Measurements from ENCODE around the gene MT1H.
A peak's percentile ranks its signal among the peaks of the same experiment; 100 is the strongest.
"Not testable (repeated sequence)": the region's sequence is repeated elsewhere in the genome, so short reads cannot be mapped to it uniquely, and the experiment has no call there.

Gene MT1H

GRCh38 chr16:56665286-56666261 is 4.0 kb upstream of the MT1H start:
- DNase-seq (ENCODE audit: low read depth): not testable (repeated sequence)

GRCh38 chr16:56667581-56668571 is 1.7 kb upstream of the MT1H start, which contains the start of gene MT1G:
TSS of gene MT1G (minus strand) at chr16:56668065. CDS start at chr16:56667993, 72 bp downstream.
- no peak for DNase-seq (ENCODE audit: low read depth)

- no peak for DNase-seq (ENCODE audit: low read depth)
Observed at GRCh38 chr16:56669840-56670619, 416 bp downstream of the MT1H start.

- DNase-seq (ENCODE audit: low read depth): no peak
Observed at GRCh38 chr16:56670620-56670934, 963 bp downstream of the MT1H start.

- not testable (repeated sequence) for DNase-seq (ENCODE audit: low read depth)
Observed at GRCh38 chr16:56671691-56672090, 2.1 kb downstream of the MT1H start.

GRCh38 chr16:56672171-56672570 is 2.6 kb downstream of the MT1H start:
- not testable (repeated sequence) for DNase-seq (ENCODE audit: low read depth)

GRCh38 chr16:56672761-56673536 is 3.3 kb downstream of the MT1H start:
- DNase-seq (ENCODE audit: low read depth): no peak

GRCh38 chr16:56673921-56674320 is 4.3 kb downstream of the MT1H start:
- no peak for DNase-seq (ENCODE audit: low read depth)

GRCh38 chr16:56674570-56674969 is 5.0 kb downstream of the MT1H start:
- not testable (repeated sequence) for DNase-seq (ENCODE audit: low read depth)

- peak; percentile 37 for DNase-seq (ENCODE audit: low read depth)
Observed at GRCh38 chr16:56675685-56676210, 6.1 kb downstream of the MT1H start.

GRCh38 chr16:56677474-56677873 is 7.9 kb downstream of the MT1H start:
- no peak for DNase-seq (ENCODE audit: low read depth)

- no peak for DNase-seq (ENCODE audit: low read depth)
Observed at GRCh38 chr16:56679078-56679730, 9.6 kb downstream of the MT1H start.

- DNase-seq (ENCODE audit: low read depth): no peak
Observed at GRCh38 chr16:56679818-56680217, 10.2 kb downstream of the MT1H start.

- peak; percentile 79 for DNase-seq (ENCODE audit: low read depth)
Observed at GRCh38 chr16:56681939-56682702, 12.5 kb downstream of the MT1H start, which contains the start of gene MT1X. TSS of gene MT1X (plus strand) at chr16:56682470. CDS start at chr16:56682541, 71 bp downstream.

- no peak for DNase-seq (ENCODE audit: low read depth)
Observed at GRCh38 chr16:56682703-56683397, 13.2 kb downstream of the MT1H start.

- DNase-seq (ENCODE audit: low read depth): no peak
Observed at GRCh38 chr16:56683424-56684172, 14.0 kb downstream of the MT1H start.

- DNase-seq (ENCODE audit: low read depth): no peak
Observed at GRCh38 chr16:56684256-56684925, 14.8 kb downstream of the MT1H start.
